CD4-positive, alpha-beta T cell treated with Interleukin-6 for 4 hours (primary cell): ENCODE measurements around the gene BPNT1.
A peak's percentile ranks its signal among the peaks of the same experiment; 100 is the strongest.
"Not testable (repeated sequence)": the region's sequence is repeated elsewhere in the genome, so short reads cannot be mapped to it uniquely, and the experiment has no call there.

Source experiments
- DNase-seq: peaks from one replicate; pipeline ENCODE4 v3.0.0-alpha.2; 2020; ENCODE audit warnings: mixed read lengths

BPNT1 gene, protein sequence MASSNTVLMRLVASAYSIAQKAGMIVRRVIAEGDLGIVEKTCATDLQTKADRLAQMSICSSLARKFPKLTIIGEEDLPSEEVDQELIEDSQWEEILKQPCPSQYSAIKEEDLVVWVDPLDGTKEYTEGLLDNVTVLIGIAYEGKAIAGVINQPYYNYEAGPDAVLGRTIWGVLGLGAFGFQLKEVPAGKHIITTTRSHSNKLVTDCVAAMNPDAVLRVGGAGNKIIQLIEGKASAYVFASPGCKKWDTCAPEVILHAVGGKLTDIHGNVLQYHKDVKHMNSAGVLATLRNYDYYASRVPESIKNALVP

DNA sequence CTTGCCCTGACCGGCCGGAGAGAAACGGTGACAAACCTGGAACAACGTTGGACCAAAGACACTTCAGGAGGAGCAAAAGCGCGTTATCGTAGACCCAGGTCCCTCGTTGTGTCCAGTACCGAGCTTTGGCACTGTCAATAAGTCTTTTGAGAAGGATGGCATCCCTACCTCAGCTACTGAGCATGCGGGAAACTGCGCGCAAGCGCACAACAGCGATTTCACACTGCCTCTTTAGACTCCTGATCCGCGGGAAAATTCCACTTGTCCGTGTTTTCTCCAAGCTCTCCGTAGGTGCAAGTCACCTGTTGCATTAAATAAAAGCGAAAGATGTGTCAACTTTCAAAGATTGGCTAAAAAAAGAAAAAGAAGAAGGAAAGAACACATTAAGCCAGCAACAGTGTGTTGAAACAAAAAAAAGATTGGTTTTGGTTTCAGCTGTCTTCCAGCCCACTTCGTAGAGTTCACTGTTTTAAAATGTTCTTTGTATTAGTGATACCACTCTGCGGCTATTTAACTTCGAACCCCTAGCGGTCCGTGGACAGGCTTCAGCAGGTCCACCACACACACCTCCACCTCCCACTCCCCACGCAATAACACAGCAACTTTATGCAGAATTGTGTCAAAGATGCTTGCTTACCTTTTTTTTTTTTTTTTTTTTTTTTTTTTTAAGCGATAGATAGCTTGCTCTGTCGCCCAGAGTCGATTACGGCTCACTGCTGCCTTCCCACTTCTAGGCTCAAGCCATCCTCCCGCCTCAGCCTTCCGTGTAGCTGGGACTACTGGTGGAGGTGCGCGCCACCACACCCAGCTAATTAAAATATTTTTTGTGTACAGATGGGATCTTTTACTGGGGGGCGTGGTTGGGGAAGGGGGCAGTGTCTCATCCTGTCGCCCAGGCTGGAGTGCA, at the start of gene BPNT1:
BPNT1 (minus strand) TSS at position 139 of the 907 bp plus-strand sequence. CDS start 9,942 bp downstream, outside the sequence.
- peak; percentile 98 for DNase-seq

DNA sequence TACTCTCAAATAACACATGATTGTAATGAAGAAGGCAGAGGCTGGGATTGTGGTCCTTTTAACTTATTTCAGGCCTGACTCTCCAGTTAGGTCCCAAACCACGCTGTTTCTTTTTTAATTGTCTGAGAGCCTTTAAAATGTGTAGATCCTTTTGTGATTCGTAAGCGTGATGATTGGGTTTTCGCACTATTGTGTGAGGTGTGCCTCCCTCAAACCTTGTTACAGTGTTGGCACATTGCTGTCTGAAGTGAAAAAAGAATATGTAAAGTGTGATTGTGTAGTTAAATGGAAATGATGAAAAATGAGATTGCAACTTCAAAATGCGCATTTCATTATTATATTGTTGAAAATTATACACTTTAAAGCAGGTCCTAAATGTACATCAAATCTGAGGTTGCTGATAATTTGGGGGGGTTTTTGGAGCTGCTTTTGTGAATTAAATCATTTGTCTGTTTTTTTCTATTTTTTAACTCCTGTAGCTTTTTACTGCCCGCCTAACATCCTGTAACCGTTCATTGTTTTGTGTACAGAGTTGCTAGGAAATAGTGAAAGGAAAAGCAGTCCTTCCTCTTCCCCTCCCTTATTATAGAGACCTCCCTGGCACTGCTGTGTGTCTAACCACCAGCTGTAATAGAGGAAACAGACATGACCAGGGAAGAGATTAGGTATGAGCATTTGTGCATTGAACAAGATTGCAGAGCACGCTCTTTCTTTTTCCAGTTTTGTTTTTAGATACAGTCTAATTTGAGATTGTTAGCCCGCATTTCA, 47.6 kb upstream of the BPNT1 start:
- no peak for DNase-seq

DNA sequence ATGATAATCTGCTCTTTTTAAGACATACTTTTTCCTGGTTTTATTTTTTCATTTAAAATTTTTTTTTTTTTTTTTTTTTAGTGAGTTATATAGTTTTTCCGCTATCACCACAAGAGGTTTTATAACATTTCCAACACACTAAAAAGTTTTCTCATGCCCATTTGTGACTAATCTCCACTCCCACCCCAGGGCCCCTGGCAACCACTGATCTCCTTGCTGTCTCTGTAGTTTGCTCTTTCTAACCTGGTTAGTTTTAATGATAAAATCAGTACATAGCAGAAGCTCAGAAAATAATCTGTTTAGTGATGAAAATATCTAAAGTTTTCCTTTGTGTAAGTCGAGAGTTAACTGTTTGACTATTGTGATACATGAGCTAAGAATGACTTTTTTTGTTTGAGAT, 46.2 kb upstream of the BPNT1 start:
- no peak for DNase-seq

DNA sequence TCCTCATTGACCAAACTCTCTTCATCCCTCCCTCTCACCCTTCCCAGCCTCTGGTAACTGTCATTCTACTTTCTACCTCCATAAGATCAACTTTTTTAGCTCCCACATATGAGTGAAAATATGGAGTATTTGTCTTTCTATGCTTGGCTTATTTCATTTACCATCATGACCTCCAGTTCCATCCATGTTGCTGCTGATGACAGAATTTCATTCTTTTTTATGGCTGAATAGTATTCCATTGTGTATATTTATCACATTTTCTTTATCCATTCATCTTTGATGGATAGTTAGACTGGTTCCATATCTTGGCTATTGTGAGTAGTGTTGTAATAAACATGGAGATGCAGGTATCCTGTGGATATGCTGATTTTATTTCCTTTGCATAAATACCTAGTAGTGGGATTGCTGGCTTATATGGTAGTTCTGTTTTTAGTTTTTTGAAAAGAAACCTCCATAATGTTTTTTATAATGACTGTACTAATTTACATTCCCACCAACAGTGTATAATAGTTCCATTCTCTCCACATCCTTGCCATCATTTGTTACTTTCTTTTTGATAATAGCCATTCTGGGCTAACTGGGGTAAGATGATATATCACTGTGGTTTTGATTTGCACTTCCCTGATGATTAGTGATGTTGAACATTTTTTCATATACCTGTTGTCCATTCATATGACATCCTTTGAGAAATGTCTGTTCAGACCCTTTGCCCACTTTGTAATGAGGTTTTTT, 40.1 kb upstream of the BPNT1 start:
- no peak for DNase-seq

DNA sequence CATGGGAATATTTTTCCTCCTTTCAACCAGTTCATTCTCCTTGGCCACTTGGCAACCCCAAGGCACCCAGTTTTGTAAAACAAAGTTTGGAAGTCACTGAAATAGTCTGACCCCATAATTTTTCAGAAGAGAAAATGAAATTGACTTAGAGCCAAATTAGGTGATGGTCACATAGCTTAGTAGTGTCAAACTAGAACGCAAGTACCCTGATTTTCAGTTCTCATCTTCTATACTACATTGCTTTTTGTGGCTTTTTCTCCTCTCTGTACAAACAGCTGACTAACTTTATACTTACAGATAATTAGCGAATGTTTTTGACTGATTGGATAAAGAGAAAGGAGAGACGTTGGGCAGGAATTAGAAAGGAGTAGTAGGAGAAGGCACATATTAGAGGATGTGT, 37.5 kb upstream of the BPNT1 start:
- no peak for DNase-seq

DNA sequence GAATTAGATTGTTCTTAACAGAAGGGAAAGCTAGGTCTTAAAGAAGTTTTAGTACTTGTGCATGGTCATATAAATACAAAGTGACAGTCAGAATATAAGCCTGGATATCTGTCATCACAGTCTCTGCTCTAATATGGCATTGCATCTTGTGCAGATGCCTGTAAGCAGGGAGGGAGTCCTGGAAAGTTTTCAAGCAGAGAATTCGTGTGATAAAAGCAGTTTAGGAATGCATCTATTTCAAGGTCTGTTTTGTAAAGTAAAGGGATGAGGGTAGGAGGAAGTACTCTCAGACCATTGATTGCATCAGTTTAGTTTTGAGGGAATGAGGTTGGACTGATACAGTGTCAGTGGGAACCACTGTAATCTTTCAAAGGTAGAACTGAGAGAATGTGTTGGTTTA, 35.0 kb upstream of the BPNT1 start:
- DNase-seq, result no peak

DNA sequence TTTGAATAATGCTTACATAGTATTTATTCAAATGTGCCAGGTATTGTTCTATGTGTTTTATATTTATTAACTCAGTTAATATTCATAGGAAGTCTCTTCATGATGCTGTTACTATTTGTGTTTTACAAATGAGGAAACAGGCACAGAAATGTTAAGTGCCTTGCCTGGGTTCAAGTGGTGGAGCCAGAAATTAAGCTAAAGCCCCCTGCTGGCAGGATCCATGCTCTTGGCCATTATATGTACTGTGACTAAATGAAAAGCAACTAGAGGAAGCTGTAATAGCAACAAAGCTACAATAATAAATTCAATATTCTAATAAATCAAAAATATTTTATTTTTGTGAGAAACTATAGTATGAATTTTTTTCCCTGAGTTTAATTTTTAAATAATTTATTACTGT, 34.3 kb upstream of the BPNT1 start:
- peak; percentile 6 for DNase-seq

DNA sequence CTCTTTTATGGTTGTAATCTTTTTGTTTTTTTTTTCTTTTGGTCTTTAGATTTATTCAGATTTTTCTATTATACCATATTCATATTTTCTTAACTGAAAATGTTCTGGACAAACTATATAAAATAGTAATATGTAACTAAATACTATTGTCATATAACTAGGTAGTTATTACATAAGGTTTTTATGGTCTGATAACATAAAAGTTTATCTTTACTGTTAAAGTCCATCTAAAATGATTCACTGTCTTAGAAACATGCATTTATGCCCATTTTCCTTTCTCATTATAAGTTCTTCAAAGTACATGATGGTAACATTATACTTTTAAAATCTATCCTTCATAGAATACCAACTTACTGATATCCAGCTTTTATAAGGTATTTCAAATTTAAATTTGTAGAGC, 33.5 kb upstream of the BPNT1 start:
- DNase-seq, result no peak

DNA sequence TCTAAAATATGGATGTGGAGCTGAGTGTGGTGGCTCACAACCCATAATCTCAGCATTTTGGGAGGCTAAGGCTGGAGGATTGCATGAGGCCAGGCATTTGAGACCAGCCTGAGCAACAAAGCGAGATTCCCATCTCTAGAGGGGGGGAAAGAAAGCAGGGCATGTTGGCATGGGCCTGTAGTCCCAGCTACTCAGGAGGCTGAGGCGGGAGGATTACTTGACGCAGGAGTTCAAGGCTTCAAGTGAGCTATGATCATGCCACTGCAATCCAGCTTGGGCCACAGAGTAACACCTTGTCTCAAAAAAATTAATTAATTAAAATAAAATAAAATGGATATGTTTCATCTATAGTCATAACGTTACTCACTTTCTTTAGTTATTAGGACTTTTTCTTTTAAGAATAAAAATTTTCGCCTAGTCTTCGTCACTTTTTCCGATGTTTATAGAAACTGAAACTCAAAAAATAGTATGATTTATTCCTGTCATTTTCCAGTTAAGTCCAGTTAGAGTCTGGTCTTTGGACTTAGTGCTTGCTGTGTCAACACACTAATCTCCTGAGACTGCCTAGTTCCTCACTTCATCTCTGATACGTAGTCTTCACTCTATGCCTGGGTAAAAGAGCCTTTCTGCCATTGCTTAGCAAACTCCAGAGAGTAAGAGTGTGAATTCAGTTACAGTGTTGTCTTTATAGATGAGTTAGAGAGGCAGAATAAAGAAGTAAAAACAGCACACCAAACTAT, 32.4 kb upstream of the BPNT1 start:
- DNase-seq, result no peak

DNA sequence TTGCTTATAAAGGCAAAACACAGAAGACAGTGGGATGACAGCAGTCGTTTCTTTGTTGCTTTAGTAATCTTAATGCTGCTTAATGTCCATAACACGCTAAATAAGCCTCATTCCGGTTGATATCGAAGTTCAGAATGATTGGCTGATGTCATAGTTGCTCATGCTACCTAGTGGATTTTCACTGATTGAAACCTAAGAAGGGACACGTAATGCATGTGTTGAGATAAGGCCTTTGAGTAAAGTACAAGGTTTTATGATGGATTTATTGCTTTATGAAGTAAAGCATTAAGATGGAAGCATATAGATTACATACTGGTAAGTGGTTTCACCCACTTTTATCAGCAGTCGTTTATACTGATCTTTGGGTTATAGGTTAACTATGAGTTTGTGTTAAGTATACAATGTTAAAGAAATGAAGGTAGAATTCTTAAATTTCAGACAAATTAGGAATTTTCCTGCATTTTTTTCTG, 29.5 kb upstream of the BPNT1 start:
- no peak for DNase-seq

DNA sequence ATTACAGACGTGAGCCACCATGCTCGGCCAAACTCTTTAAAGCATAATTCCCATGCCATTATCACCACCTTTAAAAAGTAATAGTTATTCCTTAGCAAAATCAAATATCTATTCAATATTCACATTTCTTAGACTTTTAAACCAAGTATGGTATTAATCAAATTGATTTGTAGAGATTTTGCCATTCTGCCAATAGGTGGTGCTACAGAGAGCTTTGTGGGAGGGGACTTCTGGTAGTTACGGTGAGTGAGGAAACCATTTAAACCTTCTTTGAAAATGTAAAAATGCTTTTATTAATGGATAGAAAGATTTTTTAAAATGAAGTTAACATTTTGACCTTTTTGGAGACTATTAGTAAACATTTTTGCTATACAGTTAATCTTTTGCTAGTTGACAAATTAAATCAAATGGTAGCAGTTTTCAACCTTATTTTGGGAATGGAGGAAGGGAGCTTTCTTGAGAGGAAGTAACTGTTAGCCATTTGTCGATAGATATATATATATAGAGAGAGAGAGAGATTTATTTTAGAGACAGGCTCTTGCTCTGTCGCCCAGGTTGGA, 23.6 kb upstream of the BPNT1 start:
- peak; percentile 32 for DNase-seq

DNA sequence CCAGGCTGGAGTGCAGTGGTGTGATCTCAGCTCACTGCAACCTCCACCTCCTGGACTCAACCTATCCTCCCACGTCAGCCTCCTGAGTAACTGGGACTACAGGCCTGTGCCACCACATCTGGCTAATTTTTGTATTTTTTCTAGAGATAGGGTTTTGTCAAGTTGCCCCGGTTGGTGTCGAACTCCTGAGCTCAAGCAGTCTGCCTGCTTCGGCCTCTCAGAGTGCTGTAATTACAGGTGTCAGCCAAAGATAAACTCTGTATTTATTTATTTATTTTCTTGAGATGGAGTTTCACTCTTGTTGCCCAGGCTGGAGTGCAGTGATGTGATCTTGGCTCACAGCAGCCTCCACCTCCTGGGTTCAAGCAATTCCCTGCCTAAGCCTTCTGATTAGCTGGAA, 23.0 kb upstream of the BPNT1 start:
- DNase-seq, result not testable (repeated sequence)

DNA sequence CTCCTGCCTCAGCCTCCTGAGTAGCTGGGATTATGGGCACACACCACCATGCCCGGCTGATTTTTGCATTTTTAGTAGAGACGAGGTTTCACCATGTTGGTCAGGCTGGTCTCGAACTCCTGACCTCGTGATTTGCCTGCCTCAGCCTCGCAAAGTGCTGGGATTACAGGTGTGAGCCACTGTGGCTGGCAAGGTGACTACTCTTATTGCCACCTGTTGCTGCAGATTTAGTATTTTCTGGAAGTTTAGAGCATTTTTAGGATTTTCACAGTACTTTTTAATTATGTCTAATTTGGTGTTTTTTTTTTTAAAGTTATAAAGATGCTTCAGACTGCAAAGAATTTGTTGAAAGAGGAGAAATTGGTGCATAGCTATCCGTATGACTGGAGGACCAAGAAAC, 20.9 kb upstream of the BPNT1 start:
- DNase-seq, result not testable (repeated sequence)

DNA sequence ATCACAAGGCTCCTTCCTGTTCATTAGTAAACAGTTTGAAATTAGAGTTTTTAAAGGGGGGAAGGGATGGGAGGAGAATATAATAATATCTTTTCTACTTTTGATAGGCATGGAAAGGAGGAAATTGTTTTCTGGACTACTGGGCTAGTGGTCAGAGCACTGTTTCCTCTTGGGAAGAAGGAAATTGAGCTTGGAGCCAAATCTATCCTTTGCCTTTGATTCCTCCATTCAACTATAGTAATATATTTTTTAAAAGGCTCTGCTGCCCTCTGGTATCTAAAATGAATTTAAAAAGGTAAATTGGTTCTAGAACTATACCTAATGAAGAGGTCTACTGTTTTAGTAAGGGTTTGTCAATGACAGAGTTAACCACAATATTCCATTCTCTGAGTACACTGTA, 10.2 kb upstream of the BPNT1 start:
- DNase-seq, result no peak

DNA sequence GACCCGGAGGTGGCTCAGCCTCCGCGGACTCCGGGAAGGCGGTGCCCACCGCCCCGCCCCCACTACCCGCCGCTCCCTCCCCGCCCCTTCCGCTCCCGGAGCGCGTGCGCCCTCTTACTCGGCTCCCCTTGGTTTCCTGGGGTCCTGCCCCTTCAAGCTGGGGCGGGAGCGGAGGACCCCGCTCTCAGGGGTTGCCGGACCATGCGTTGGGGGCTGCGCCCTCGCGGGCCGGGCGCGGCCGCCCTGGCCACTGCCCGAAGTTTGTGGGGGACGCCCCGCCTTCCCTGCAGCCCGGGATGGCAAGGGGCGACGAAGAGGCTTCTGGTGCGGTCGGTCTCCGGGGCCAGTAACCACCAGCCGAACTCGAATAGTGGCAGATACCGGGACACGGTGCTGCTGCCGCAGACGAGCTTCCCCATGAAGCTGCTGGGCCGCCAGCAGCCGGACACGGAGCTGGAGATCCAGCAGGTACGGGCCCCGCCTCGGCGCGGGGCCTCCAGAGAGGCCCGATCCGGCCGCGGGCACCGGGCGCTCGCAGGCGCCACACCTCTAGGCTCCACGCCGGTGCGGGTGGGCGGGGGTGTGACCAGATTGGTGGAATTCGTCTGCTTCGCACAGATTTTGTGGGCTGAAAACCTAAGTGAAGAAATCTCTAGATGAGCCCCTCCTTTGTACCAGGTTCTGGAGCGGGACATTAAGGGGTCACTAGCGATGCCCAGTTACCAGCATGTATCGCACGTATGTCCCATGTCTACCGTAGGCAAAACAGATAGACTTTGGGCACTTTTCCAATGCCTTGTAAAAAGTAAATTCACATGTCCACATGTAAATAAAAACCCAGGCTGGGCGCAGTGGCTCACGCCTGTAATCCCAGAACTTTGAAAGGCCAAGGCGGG, 4.7 kb upstream of the BPNT1 start, which contains the start of gene IARS2:
IARS2 (plus strand) TSS at position 117 of the 896 bp plus-strand sequence; CDS start at position 202, 85 bp downstream.
- DNase-seq, result peak; percentile 96

DNA sequence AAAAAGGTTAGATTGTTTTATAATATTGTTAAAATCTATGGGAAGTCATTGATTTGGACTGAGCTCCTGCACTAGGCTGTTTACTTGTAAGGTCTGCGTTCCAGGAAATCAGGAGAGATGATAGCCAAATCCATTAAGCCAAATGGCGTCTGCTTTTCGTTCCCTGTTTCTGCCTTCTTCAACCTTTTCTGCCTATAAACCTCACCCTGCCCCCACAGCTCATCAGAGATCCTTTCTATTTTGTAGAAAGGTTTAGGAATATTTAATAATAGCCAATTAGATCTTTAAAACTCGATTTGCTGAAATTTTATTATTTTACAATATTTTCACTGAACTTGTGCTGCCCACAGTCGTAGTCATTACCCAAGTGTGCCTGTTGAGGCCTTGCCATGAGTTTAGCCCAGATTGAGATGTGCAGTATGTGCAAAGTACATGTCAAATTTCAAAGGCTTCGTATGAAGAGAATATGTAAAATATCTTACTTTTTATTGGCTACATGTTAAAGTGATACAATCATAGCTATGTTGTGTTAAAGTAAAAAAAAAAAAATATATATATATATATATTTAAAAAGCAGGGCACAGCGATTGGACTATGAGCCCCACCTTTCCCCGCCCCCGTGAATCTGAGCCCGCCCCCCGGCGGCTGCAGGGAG, 3.9 kb upstream of the BPNT1 start:
- no peak for DNase-seq

DNA sequence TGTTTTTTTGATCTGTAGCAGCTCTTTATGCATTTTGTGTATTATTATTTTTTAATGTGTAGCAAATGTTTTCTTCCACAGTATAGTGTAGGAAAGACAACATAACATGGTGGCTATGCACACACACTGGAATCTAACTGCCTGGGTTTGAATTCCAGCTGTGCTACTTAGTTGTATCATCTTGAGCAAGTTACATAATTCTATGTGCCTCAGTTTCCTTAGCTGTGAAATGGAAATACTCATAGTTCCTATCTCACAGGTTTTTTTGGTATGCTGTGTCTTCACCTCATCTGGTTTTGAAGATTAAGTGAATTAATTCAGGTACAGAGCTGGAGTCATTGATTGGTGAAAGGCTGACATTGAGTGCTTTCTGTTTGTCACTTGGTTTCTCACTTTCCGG, 3.1 kb upstream of the BPNT1 start:
- no peak for DNase-seq

DNA sequence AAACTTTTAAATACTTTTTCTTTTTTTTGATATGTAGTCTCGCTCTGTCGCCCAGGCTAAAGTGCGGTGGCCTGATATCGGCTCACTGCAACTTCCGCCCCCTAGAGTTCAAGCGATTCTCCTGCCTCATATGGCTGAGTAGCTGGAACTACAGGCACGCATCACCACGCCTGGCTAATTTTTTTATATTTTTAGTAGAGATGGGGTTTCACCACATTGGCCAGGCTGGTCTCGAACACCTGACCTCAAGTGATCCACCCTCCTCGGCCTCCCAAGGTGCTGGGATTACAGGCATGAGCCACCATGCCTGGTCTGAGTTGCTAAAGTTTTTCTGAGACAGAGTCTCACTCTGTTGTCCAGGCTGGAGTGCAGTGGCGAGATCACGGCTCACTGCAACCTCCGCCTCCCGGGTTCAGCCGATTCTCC, 3.3 kb downstream of the BPNT1 start:
- DNase-seq, result not testable (repeated sequence)

DNA sequence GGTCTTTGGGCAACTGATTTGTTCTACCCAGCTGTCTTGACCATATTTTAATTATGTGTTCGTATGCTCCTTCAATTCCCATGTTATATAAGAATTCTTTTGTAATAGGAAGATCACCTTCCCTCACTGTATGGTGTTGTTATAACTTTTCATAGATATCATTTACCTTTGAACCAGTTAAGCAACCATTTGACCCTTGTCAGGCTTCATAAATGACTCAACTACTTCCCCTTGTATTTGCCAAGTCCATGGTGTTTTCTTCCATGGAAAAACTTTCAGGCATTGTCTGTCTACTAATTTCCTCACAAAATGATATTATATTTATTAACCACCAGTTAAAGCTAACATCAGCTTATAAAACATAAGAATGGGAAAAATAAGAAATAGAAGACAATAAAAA, 5.1 kb downstream of the BPNT1 start:
- no peak for DNase-seq

DNA sequence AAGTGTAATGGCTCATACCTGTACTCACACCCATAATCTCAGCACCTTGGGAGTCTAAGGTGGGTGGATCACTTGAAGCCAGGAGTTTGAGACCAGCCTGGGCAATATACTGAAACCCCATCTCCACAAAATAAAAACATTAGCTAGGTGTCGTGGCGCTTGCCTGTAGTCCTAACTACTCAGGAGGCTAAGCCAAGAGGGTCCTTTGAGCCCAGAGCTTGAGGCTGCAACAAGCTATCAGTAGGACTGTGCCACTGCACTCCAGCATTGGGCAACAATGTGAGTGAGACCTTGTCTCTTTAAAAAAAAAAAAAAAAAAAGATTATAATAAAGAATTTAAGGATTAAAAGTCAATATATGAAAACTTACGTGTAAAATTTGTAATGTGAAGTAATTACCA, 11.7 kb downstream of the BPNT1 start:
- no peak for DNase-seq
